ENCODE measurements around the gene RHBG.

RHBG gene

GRCh38 chr1:156406251-156406650, 37.2 kb downstream of the RHBG start:
- intact Hi-C loops (cut with DNase I; ENCODE audit: low total_unique reads), result no loop called here
- no peak overlapping the region for H3K4me3 ChIP-seq
- peaks cover 0 to 93% of the 10 kb centered on the region in 2 donors for H3K27me3 ChIP-seq
- DNase-seq, result no peak
- no peak overlapping the region for H3K27ac ChIP-seq
- H3K36me3 ChIP-seq, result no peaks in the 10 kb centered on the region
- no peaks in the 10 kb centered on the region for H3K9me3 ChIP-seq
- no peaks in the 10 kb centered on the region for H3K4me1 ChIP-seq
- TF ChIP-seq, protein P1, sequence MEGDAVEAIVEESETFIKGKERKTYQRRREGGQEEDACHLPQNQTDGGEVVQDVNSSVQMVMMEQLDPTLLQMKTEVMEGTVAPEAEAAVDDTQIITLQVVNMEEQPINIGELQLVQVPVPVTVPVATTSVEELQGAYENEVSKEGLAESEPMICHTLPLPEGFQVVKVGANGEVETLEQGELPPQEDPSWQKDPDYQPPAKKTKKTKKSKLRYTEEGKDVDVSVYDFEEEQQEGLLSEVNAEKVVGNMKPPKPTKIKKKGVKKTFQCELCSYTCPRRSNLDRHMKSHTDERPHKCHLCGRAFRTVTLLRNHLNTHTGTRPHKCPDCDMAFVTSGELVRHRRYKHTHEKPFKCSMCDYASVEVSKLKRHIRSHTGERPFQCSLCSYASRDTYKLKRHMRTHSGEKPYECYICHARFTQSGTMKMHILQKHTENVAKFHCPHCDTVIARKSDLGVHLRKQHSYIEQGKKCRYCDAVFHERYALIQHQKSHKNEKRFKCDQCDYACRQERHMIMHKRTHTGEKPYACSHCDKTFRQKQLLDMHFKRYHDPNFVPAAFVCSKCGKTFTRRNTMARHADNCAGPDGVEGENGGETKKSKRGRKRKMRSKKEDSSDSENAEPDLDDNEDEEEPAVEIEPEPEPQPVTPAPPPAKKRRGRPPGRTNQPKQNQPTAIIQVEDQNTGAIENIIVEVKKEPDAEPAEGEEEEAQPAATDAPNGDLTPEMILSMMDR (IDR thresholded peaks at IDR 0.05), result no peak

- intact Hi-C loops (cut with DNase I; ENCODE audit: low total_unique reads), result no loop called here
- TF ChIP-seq, protein P1 (IDR thresholded peaks at IDR 0.05), result no peak
- Histone ChIP-seq H3K27me3 (peaks cover 0 to 86% of the 10 kb centered on the region in 2 donors), H3K36me3 (no peaks in the 10 kb centered on the region), H3K27ac (no peak overlapping the region), H3K4me1 (no peaks in the 10 kb centered on the region), H3K4me3 (no peak overlapping the region), H3K9me3 (no peaks in the 10 kb centered on the region)
- DNase-seq, result no peak
Measured at GRCh38 chr1:156407344-156407743, 38.3 kb downstream of the RHBG start.

GRCh38 chr1:156407760-156408159, 38.7 kb downstream of the RHBG start:
- no peaks in the 10 kb centered on the region for H3K9me3 ChIP-seq
- H3K4me1 ChIP-seq, result no peaks in the 10 kb centered on the region
- intact Hi-C loops (cut with DNase I; ENCODE audit: low total_unique reads), result no loop called here
- H3K27ac ChIP-seq, result no peak overlapping the region
- no peak for DNase-seq
- H3K27me3 ChIP-seq, result peaks cover 0 to 86% of the 10 kb centered on the region in 2 donors
- TF ChIP-seq, protein P1 (IDR thresholded peaks at IDR 0.05), result no peak
- no peaks in the 10 kb centered on the region for H3K36me3 ChIP-seq
- H3K4me3 ChIP-seq, result no peak overlapping the region

- no peaks in the 10 kb centered on the region for H3K4me1 ChIP-seq
- TF ChIP-seq, protein P1 (IDR thresholded peaks at IDR 0.05), result no peak
- no peak for DNase-seq
Measured at GRCh38 chr1:156409439-156409838, 40.4 kb downstream of the RHBG start.

DNA sequence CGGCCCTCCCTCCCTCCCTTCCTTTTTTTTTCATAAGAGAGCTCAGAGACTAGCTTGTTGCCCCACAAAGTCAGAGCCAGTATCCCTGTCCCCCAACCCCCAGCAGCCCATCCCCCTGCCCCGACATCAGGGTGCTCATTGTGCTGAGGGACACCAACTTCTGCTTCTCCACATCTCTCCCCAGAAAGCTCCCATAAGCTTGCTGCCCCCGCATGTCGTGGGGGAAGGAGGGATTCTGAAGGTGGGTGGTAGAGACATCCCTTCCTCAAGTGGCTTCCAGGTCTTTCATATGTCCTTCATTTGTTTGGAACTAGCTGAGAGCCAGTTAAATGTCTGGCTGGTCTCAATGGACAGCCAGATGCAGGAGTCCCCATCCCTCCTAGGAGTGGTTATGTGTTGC, 41.2 kb downstream of the RHBG start:
- Histone ChIP-seq H3K4me1 (no peaks in the 10 kb centered on the region), H3K4me3 (no peak overlapping the region), H3K36me3 (no peaks in the 10 kb centered on the region), H3K9me3 (no peaks in the 10 kb centered on the region), H3K27me3 (peaks cover 0 to 86% of the 10 kb centered on the region in 2 donors), H3K27ac (no peak overlapping the region)
- DNase-seq, result no peak
- intact Hi-C loops (cut with DNase I; ENCODE audit: low total_unique reads), result no loop called here
- TF ChIP-seq, protein P1 (IDR thresholded peaks at IDR 0.05), result no peak

More at GRCh38 chr1:156409439-156409838, 40.4 kb downstream of the RHBG start:
- intact Hi-C loops (cut with DNase I; ENCODE audit: low total_unique reads), result no loop called here
- no peak overlapping the region for H3K27ac ChIP-seq
- no peak overlapping the region for H3K4me3 ChIP-seq
- H3K9me3 ChIP-seq, result no peaks in the 10 kb centered on the region
- H3K36me3 ChIP-seq, result no peaks in the 10 kb centered on the region
- H3K27me3 ChIP-seq, result peaks cover 0 to 86% of the 10 kb centered on the region in 2 donors

DNA sequence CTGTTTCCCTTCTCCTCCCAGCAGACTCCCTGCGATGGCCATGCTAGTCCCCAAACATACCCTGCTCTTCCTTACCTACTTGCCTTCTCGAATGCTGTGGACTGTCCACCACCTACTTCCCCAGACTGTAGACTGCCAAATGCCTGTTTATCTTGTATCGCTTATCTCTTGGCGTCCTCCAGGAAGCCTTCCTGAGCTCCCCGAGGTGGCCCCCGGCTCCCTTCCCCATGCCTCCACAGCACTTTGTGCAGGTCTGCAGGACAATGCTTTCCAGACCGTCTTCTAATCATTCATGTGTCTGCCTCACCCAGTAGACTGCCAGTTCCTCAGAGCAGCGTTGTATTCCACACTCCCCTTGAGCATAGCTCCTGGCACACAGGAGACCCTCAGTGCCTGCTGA, 41.7 kb downstream of the RHBG start:
- Histone ChIP-seq H3K4me3 (no peak overlapping the region), H3K27ac (no peak overlapping the region), H3K27me3 (peaks cover 0 to 87% of the 10 kb centered on the region in 2 donors), H3K36me3 (no peaks in the 10 kb centered on the region), H3K9me3 (no peaks in the 10 kb centered on the region), H3K4me1 (no peaks in the 10 kb centered on the region)
- DNase-seq, result no peak
- intact Hi-C loops (cut with DNase I; ENCODE audit: low total_unique reads), result no loop called here
- TF ChIP-seq, protein P1 (IDR thresholded peaks at IDR 0.05), result no peak

Data from tibial artery (tissue), 4 donors.